HG03025 (cell line): Measurements from ENCODE around the gene C5orf63.
"Not testable (repeated sequence)": the region's sequence is repeated elsewhere in the genome, so short reads cannot be mapped to it uniquely, and the experiment has no call there.

ENCODE experiments used
- ATAC-seq: cut with Tn5 transposase; IDR thresholded peaks from one replicate; pipeline ENCODE4 v1.9.1; 2021; ENCODE audit warnings: mild to moderate bottlenecking, moderate library complexity; ENCODE audit not compliant: unreplicated experiment, low FRiP score

Gene C5orf63

DNA sequence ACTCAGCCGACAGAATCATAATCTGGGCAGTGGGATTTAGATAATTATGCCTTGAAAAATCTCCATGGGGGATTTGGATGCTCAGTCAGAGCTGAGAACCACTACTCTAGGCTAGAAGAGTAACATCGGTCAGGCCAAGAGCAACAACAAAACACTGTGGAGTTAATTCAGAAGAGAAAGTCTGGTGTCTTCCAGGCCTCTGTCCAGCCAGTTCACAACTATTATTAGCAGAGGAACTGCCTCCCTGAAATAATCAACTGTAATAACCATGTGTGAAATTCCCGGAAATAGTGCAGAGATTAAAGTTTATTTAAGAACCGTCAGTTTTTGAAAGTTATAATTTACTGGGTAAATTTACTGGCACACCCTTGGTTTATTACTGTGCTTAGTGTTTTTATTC is 34.8 kb downstream of the C5orf63 start:
- no peak for ATAC-seq

GRCh38 chr5:127031863-127032232 is 41.5 kb downstream of the C5orf63 start:
- no peak for ATAC-seq

- ATAC-seq, result peak; percentile 26
Measured at GRCh38 chr5:127031147-127031862, 42.0 kb downstream of the C5orf63 start.

GRCh38 chr5:127030259-127031146 is 42.8 kb downstream of the C5orf63 start, which contains the start of gene MARCHF3:
MARCHF3 (minus strand) TSS chr5:127030558; CDS start chr5:126918171, 112,387 bp downstream.
- ATAC-seq, result peak; percentile 95

- ATAC-seq, result peak; percentile 13
Measured at GRCh38 chr5:127029581-127030258, 43.6 kb downstream of the C5orf63 start.

- ATAC-seq, result no peak
Measured at GRCh38 chr5:127028822-127029457, 44.4 kb downstream of the C5orf63 start.

DNA sequence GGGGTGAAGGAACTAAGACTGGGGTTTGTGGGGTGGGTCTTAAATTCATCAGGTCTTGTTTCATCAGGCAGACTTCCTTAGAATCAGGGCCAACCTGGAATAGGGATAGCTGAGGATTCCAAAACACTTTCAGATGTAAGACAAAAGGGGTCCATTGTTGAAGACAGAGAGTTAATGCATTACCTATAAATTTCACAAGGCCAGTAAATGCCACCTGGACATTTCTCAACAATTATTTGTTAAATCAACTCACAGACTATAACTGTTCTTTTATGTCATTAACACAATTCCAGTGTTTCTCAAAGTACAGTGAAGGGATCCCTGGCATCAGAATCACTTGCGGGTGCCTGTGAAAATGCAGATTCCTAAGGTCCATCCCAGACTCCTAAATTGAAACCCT is 45.8 kb downstream of the C5orf63 start:
- no peak for ATAC-seq

DNA sequence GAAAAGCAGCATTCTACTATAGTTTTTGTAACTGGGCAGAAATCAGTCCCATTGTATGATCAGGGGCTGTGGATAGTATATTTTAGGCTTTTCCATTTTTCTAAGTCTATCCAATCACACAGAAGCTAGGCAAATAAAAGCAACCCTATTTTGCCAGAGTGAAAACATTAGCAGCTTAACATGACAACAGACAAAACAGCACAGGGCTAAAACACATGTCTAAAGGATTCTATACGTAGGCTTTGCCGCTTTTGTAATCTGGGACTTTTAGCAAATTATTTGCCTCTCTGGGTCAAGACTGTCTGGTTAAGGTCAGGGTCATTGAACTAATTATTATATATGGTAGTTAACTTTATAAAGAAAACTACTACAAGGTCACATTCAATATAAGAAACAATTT is 47.1 kb downstream of the C5orf63 start:
- ATAC-seq, result no peak

- no peak for ATAC-seq
Measured at GRCh38 chr5:127025467-127025866, 47.8 kb downstream of the C5orf63 start.

GRCh38 chr5:127024821-127025220 is 48.5 kb downstream of the C5orf63 start:
- no peak for ATAC-seq

GRCh38 chr5:127023552-127024191 is 49.6 kb downstream of the C5orf63 start:
- ATAC-seq, result not testable (repeated sequence)

- no peak for ATAC-seq
Measured at GRCh38 chr5:127022846-127023245, 50.5 kb downstream of the C5orf63 start.

DNA sequence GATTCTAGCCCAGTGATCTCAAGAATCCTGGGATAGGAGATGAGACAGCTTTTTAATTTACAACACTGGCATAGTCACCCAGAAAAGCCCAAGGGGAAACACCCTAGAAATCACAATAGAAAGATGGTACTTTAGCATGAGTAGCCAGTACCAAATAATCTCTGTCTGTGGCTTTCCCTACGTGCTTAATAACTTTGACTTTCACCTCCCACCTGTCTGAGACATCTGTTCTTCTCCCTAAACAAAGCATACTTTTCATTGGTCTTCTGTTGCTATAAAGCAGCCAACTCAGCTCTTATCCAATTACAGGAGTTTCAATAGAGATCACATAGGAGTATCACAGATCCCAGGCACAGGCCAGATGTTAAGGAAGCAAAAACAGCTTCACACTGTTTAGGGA is 53.4 kb downstream of the C5orf63 start:
- no peak for ATAC-seq

DNA sequence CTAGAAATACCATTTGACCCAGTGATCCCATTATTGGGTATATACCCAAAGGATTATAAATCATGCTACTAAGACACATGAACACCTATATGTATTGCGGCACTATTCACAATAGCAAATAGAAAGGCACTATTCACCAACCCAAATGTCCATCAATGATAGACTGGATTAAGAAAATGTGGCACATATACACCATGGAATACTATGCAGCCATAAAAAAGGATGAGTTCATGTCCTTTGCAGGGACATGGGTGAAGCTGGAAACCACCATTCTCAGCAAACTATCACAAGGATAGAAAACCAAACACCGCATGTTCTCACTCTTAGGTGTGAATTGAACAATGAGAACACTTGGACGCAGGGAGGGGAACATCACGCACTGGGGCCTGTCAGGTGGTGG is 56.6 kb downstream of the C5orf63 start:
- ATAC-seq, result not testable (repeated sequence)

DNA sequence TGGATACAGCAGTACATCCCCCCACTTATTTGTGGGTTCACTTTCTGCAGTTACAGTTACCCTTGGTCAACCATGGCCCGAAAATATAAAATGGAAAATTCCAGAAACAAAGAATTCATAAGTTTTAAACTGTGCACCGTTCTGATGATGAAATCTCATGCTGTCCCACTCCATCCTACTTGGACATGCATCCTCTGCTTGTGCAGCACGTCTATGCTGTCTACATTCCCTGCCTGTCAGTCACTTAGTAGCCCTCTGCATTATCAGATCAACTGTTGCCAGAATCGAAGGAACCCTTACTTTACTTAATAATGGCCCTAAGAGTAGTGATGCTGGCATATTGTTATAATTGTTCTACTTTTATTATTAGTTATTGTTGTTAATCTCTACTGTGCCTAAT is 57.6 kb downstream of the C5orf63 start:
- no peak for ATAC-seq

DNA sequence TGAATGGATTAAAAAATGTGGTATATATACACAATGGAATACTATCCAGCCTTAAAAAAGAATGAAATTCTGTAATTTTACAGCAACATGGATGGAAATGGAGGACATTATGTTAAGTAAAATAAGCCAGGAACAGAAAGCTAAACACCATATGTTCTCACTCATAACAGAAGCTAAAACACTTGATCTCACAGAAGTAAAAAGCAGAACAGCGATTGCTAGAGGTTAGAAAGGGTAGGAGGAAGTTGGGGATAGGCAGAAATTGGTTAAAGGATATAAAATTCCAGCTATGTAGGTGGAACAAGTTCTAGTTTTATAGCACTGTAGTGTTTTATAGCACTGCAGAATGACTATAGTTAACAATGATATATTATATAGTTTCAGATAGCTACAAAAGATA is 58.7 kb downstream of the C5orf63 start:
- peak; percentile 51 for ATAC-seq

DNA sequence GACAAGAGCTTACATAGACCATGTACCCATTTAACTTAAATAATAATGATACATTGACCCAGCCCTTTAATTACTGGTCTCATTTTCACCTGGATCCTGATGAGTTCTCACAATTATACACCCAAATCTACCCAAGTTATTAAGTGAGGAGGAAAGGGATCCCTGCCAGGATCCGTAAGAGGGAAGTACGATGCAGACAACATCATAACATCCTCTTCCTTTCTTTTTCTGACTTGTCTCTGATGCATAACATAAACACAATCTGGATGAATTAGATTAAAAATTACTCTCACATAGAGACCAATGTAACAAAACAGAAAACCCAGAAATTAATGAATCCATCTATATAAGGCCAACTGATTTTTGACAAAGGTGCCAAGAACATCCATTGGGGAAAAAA is 59.9 kb downstream of the C5orf63 start:
- no peak for ATAC-seq

DNA sequence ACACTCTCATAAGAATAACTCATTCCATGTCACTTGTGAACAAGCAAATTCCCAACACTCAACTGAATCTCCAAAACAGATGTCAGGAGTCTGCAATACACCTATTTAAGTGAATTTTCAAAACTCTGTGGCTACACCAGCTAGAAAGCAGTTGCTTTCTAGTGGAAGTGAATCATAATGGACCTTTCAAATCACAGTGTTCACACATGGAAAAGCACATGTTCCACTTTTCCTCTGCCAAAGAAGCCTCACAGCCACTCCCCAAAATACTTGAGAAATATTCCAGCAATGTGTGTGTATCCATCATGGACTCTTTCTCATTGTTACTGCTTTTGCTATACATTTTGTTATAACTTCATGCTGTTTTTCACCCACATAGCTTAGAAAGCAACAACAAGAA is 60.4 kb downstream of the C5orf63 start:
- no peak for ATAC-seq

GRCh38 chr5:127011961-127012644 is 61.2 kb downstream of the C5orf63 start:
- peak; percentile 59 for ATAC-seq

GRCh38 chr5:127011153-127011552 is 62.1 kb downstream of the C5orf63 start:
- ATAC-seq, result no peak
